ENCODE data around the gene PHACTR2.
"Not testable (repeated sequence)": the region's sequence is repeated elsewhere in the genome, so short reads cannot be mapped to it uniquely, and the experiment has no call there.

The PHACTR2 gene

DNA sequence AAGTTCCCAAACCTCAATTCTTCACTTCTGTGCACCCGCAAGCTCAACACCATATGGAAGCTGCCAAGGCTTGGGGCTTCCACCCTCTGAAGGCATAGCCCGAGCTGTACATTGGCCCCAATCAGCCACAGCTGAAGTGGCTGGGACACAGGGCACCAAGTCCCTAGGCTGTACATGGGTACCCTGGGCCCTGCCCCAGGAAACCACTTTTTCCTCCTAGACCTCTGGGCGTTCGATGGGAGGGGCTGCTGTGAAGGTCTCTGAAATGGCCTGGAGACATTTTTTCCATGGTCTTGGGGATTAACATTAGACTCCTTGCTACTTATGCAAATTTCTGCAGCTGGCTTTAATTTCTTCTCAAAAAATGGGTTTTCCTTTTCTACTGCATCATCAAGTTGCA, 195.8 kb downstream of the PHACTR2 start:
- DNase-seq: not testable (repeated sequence)

- DNase-seq: not testable (repeated sequence)
Measured at GRCh38 chr6:143874503-143874902, 196.7 kb downstream of the PHACTR2 start.

- DNase-seq: no peak
Measured at GRCh38 chr6:143877584-143878271, 200.0 kb downstream of the PHACTR2 start.

GRCh38 chr6:143878272-143878760, 200.6 kb downstream of the PHACTR2 start:
- no peak for DNase-seq

DNA sequence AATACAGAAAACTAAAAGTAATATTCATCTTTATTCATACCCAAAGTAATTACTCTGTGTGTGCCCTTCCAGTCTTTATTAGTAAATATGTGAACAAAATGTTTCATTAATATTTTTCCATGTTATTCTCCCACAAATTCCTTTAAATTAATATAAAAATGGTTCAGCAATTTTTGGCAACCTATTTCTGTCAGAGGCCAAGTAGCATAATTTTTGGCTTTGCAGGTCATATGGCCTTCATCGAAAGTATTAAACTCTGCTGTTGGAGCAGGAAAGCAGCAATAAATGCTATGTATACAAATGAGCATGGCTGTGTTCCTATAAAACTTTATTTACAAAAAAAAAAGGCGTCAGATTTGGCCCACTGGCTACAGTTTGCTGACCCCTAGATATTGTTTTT, 202.6 kb downstream of the PHACTR2 start:
- DNase-seq: no peak

Data from CD4-positive, alpha-beta T cell treated with Interleukin-4 for 4 hours (primary cell).